ENCODE measurements around the gene OR52B2.

The OR52B2 gene

GRCh38 chr11:6201481-6201880, 31.4 kb upstream of the OR52B2 start:
- no peak for DNase-seq (ENCODE audit: low spot score)
- ChIA-PET POLR2A (ENCODE audit: low non-redundant PET) (interaction anchor here (0.6 kb wide), 1 partner anchor 32 kb away, joined by 3 read pairs; no protein-coding TSS in a partner anchor), CTCF (no interaction called here)
- no peak for TF ChIP-seq CTCF (conservative IDR thresholded peaks at IDR 0.05; ENCODE audit: low read depth)
- no peak overlapping the region for H3K27ac ChIP-seq

GRCh38 chr11:6200975-6201374, 30.8 kb upstream of the OR52B2 start:
- DNase-seq (ENCODE audit: low spot score), result no peak
- H3K27ac ChIP-seq, result no peak overlapping the region
- TF ChIP-seq CTCF (conservative IDR thresholded peaks at IDR 0.05; ENCODE audit: low read depth), result no peak
- ChIA-PET POLR2A (ENCODE audit: low non-redundant PET) (interaction anchor here (0.6 kb wide), 1 partner anchor 33 kb away, joined by 3 read pairs; no protein-coding TSS in a partner anchor), CTCF (no interaction called here)

- ChIA-PET CTCF (no interaction called here), POLR2A (ENCODE audit: low non-redundant PET) (no interaction called here)
- TF ChIP-seq CTCF (conservative IDR thresholded peaks at IDR 0.05; ENCODE audit: low read depth), result no peak
These were observed 29.2 kb upstream of the OR52B2 start, which contains the start of gene OR52W1 for GRCh38 chr11:6199174-6199810. Gene OR52W1 (plus strand): TSS chr11:6199224. CDS start chr11:6199224, 0 bp downstream.

GRCh38 chr11:6197466-6198200, 27.5 kb upstream of the OR52B2 start:
- CTCF ChIA-PET, result no interaction called here

More at GRCh38 chr11:6199174-6199810, 29.2 kb upstream of the OR52B2 start, which contains the start of gene OR52W1:
- no peak within 1 kb of the TSS for H3K27ac ChIP-seq
- DNase-seq (ENCODE audit: low spot score), result no peak

GRCh38 chr11:6196396-6196795, 26.3 kb upstream of the OR52B2 start:
- H3K27ac ChIP-seq, result no peak overlapping the region
- no peak for TF ChIP-seq CTCF (conservative IDR thresholded peaks at IDR 0.05; ENCODE audit: low read depth)
- CTCF ChIA-PET, result interaction anchor here (0.6 kb wide), 1 partner anchor 157 kb away, joined by 3 read pairs; no protein-coding TSS in a partner anchor
- POLR2A ChIA-PET (ENCODE audit: low non-redundant PET), result no interaction called here
- DNase-seq (ENCODE audit: low spot score), result no peak

More at GRCh38 chr11:6197466-6198200, 27.5 kb upstream of the OR52B2 start:
- TF ChIP-seq CTCF (conservative IDR thresholded peaks at IDR 0.05; ENCODE audit: low read depth), result no peak
- no peak for DNase-seq (ENCODE audit: low spot score)
- POLR2A ChIA-PET (ENCODE audit: low non-redundant PET), result no interaction called here
- H3K27ac ChIP-seq, result no peak overlapping the region

GRCh38 chr11:6194065-6194581, 24.0 kb upstream of the OR52B2 start:
- no peak for DNase-seq (ENCODE audit: low spot score)
- ChIA-PET POLR2A (ENCODE audit: low non-redundant PET) (no interaction called here), CTCF (no interaction called here)
- TF ChIP-seq CTCF (conservative IDR thresholded peaks at IDR 0.05; ENCODE audit: low read depth), result no peak
- H3K27ac ChIP-seq, result no peak overlapping the region
